ENCODE data around the gene CCDC159. TPM values are rescaled to one million over a fixed set of nuclear protein-coding genes. Genes with fewer than 3 reads are reported as not detected.

Gene CCDC159
- total RNA-seq, 2 donors from 2014 or later: 15.1 to 21.8 TPM

GRCh38 chr19:11321191-11322126, 24.9 kb upstream of the CCDC159 start:
- no peak for DNase-seq (ENCODE audit: low spot score)
- TF ChIP-seq, protein P1, sequence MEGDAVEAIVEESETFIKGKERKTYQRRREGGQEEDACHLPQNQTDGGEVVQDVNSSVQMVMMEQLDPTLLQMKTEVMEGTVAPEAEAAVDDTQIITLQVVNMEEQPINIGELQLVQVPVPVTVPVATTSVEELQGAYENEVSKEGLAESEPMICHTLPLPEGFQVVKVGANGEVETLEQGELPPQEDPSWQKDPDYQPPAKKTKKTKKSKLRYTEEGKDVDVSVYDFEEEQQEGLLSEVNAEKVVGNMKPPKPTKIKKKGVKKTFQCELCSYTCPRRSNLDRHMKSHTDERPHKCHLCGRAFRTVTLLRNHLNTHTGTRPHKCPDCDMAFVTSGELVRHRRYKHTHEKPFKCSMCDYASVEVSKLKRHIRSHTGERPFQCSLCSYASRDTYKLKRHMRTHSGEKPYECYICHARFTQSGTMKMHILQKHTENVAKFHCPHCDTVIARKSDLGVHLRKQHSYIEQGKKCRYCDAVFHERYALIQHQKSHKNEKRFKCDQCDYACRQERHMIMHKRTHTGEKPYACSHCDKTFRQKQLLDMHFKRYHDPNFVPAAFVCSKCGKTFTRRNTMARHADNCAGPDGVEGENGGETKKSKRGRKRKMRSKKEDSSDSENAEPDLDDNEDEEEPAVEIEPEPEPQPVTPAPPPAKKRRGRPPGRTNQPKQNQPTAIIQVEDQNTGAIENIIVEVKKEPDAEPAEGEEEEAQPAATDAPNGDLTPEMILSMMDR (IDR thresholded peaks at IDR 0.05): no peak
- Histone ChIP-seq H3K4me1 (ENCODE audit: control insufficient read depth in 1 of 2, low read depth in 2 of 2) (peaks cover 10 to 14% of the 10 kb centered on the region in 2 donors), H3K4me3 (no peak overlapping the region), H3K27ac (no peak overlapping the region), H3K27me3 (replicated peaks; ENCODE audit: insufficient read depth) (no peaks in the 10 kb centered on the region), H3K36me3 (peaks cover 3% of the 10 kb centered on the region), H3K9me3 (no peaks in the 10 kb centered on the region)
- ATAC-seq (ENCODE audit: insufficient number of reproducible peaks, low FRiP score, low read depth): no peak

DNA sequence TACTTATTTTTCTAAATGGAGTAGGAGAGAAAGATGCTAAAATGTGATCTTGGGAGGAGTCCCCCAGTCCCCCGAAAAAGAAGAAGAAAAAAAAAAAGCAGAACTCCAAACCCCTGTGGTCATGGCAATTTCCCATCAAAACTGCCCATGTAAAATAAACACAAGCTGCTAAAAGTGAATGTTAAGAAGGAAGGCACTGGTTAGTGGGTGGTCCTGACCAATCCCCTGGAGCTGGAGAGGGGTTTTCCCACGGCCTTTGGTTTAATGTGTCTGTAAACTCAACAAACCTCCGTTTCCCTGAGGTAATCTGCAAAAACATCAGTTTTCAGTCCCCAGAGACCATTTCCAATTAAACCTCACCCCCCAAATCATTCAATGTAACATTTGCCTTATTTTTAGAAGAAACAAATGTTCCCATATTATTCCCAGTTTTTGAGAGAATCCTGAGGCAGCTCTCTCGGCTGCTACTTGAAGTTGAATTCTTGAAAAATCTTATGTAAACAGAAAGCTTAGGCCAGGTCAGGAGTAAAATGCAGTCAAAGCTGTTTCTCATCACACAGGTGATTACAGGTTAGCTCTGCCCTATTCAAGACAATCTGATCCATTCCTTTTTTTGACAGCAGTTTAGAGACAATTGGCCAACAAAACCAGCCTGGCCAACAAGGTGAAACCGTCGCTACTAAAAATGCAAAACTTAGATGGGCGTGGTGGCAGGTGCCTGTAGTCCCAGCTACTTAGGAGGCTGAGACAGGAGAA, 23.9 kb upstream of the CCDC159 start:
- no peaks in the 10 kb centered on the region for H3K9me3 ChIP-seq
- H3K36me3 ChIP-seq: peaks cover 11% of the 10 kb centered on the region
- no peak overlapping the region for H3K27ac ChIP-seq
- H3K4me1 ChIP-seq (ENCODE audit: control insufficient read depth in 1 of 2, low read depth in 2 of 2): peaks cover 10 to 14% of the 10 kb centered on the region in 2 donors
- TF ChIP-seq, protein P1 (IDR thresholded peaks at IDR 0.05): no peak
- no peak for ATAC-seq (ENCODE audit: insufficient number of reproducible peaks, low FRiP score, low read depth)
- DNase-seq (ENCODE audit: low spot score): no peak
- no peaks in the 10 kb centered on the region for H3K27me3 ChIP-seq (replicated peaks; ENCODE audit: insufficient read depth)
- H3K4me3 ChIP-seq: no peak overlapping the region

GRCh38 chr19:11323601-11324078, 22.7 kb upstream of the CCDC159 start:
- TF ChIP-seq, protein P1 (IDR thresholded peaks at IDR 0.05): no peak
- Histone ChIP-seq H3K4me1 (ENCODE audit: control insufficient read depth in 1 of 2, low read depth in 2 of 2) (peaks cover 10 to 14% of the 10 kb centered on the region in 2 donors), H3K27ac (peak overlapping the region; percentile 34 to 87), H3K9me3 (no peaks in the 10 kb centered on the region), H3K27me3 (replicated peaks; ENCODE audit: insufficient read depth) (no peaks in the 10 kb centered on the region), H3K4me3 (peak overlapping the region; percentile 51), H3K36me3 (peaks cover 12% of the 10 kb centered on the region)
- ATAC-seq (ENCODE audit: insufficient number of reproducible peaks, low FRiP score, low read depth): no peak
- no peak for DNase-seq (ENCODE audit: low spot score)

GRCh38 chr19:11324079-11324661, 22.1 kb upstream of the CCDC159 start:
- H3K4me3 ChIP-seq: peak overlapping the region; percentile 51

More at GRCh38 chr19:11324079-11324661, 22.1 kb upstream of the CCDC159 start:
- Histone ChIP-seq H3K36me3 (peaks cover 16% of the 10 kb centered on the region), H3K4me1 (ENCODE audit: control insufficient read depth in 1 of 2, low read depth in 2 of 2) (peaks cover 10 to 14% of the 10 kb centered on the region in 2 donors), H3K27me3 (replicated peaks; ENCODE audit: insufficient read depth) (no peaks in the 10 kb centered on the region), H3K9me3 (no peaks in the 10 kb centered on the region), H3K27ac (peak overlapping the region; percentile 34 to 87)
- DNase-seq (ENCODE audit: low spot score) (peak; percentile 33), ATAC-seq (ENCODE audit: insufficient number of reproducible peaks, low FRiP score, low read depth) (peak; percentile 75)
- TF ChIP-seq, protein P1 (IDR thresholded peaks at IDR 0.05): no peak

Data from thoracic aorta (tissue), 2 donors.